CD1c-positive myeloid dendritic cell (primary cell): ENCODE results near the gene SLC2A11.
"Not testable (repeated sequence)": the region's sequence is repeated elsewhere in the genome, so short reads cannot be mapped to it uniquely, and the experiment has no call there.

Source experiments
- DNase-seq: peaks from one replicate; pipeline ENCODE4 v3.0.0-alpha.2; 2016; ENCODE audit errors: extremely low spot score

The SLC2A11 gene

GRCh38 chr22:23891726-23892125 lies 34.1 kb downstream of the SLC2A11 start:
- no peak for DNase-seq

GRCh38 chr22:23892130-23892529 lies 34.5 kb downstream of the SLC2A11 start:
- DNase-seq = no peak

GRCh38 chr22:23892706-23893105 lies 35.0 kb downstream of the SLC2A11 start:
- DNase-seq = no peak

DNA sequence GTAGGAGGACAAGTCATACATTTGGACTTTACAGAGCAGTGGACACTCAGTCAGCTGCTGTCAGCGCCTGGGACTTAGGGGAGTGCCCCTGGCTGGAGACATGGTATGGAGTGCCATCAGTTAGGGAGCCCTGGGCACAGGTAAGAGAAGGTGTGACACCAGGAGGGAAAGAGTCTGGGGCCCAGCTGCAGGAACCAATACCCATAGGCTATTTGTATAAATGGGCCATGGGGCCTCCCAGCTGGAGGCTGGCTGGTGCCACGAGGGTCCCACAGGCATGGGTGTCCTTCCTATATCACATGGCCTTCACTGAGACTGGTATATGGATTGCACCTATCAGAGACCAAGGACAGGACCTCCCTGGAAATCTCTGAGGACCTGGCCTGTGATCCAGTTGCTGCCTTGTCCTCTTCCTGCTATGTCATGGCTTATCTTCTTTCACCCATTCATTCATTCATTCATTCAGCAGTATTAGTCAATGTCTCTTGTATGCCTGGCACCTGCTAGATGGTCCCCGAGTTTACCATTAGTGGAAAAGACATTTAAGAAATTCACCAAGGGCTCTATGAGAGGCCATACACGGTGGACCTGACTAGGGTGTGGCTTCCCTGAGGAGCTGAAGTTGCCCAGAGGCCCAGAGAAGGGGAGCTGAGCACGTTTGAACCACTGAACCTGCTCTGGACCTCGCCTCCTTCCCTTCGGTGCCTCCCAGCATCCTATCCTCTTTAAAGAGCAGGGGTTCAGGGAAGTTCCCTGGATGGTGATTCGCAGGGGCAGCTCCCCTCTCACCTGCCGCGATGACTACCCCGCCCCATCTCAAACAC lies 35.7 kb downstream of the SLC2A11 start:
- DNase-seq = no peak

DNA sequence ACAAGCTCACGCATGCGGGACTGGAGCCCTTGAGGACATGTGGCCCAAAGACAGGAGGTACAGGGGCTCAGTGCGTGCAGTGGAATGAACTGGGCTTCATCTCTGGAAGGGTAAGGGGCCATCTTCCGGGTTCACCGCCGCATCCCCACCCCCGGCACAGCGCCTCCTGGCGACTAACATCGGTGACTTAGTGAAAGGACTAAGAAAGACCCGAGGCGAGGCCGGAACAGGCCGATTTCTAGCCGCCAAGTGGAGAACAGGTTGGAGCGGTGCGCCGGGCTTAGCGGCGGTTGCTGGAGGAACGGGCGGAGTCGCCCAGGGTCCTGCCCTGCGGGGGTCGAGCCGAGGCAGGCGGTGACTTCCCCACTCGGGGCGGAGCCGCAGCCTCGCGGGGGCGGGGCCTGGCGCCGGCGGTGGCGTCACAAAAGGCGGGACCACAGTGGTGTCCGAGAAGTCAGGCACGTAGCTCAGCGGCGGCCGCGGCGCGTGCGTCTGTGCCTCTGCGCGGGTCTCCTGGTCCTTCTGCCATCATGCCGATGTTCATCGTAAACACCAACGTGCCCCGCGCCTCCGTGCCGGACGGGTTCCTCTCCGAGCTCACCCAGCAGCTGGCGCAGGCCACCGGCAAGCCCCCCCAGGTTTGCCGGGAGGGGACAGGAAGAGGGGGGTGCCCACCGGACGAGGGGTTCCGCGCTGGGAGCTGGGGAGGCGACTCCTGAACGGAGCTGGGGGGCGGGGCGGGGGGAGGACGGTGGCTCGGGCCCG lies 36.5 kb downstream of the SLC2A11 start, which contains the start of gene MIF:
Gene MIF, plus strand, starts transcription at position 439 of the 765 bp plus-strand sequence. Its CDS starts 92 bp downstream, at position 531.
- peak; percentile 98 for DNase-seq

DNA sequence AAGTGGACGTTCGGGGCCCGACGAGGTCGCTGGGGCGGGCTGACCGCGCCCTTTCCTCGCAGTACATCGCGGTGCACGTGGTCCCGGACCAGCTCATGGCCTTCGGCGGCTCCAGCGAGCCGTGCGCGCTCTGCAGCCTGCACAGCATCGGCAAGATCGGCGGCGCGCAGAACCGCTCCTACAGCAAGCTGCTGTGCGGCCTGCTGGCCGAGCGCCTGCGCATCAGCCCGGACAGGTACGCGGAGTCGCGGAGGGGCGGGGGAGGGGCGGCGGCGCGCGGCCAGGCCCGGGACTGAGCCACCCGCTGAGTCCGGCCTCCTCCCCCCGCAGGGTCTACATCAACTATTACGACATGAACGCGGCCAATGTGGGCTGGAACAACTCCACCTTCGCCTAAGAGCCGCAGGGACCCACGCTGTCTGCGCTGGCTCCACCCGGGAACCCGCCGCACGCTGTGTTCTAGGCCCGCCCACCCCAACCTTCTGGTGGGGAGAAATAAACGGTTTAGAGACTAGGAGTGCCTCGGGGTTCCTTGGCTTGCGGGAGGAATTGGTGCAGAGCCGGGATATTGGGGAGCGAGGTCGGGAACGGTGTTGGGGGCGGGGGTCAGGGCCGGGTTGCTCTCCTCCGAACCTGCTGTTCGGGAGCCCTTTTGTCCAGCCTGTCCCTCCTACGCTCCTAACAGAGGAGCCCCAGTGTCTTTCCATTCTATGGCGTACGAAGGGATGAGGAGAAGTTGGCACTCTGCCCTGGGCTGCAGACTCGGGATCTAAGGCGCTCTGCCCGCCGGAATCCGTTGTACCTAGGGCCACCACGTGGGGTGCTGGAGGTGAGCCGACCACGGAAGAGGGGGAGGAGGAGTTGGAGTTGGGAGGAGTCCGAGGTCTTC lies 37.3 kb downstream of the SLC2A11 start:
- DNase-seq = peak; percentile 59

GRCh38 chr22:23895599-23896144 lies 38.0 kb downstream of the SLC2A11 start:
- DNase-seq = no peak

- no peak for DNase-seq
Observed at GRCh38 chr22:23896166-23896522, 38.5 kb downstream of the SLC2A11 start.

DNA sequence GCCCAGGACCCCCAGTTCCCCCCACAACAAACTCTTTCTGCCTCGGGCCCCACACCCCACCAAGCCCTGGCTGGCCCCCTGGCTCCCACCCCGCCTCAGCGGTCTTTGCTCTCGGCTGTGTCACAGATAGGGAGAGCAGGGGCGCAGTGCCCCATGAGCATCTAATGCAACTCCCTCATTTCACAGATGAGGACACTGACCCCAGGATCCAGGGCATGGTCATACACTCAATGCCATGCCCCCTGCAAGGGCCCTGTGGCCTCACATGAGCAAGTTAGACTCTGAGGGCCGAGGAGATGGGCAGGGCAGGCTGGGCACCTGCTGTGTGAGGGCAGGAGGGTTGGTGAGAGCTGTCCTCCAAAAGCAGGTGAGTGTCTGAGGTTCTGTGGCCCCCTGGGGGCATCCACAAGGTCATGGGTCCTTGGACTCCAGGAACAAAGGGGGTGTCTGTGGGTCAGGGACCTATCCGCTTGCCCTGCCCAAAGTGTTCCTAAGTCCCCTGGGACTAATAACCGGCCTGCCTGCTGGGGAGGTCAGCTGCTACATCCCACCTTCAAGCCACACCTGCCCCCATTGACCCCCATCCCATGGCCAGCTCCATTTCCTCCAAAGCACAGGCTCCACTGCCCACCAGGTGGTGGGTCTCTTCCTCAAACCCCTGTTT lies 39.0 kb downstream of the SLC2A11 start:
- no peak for DNase-seq

DNA sequence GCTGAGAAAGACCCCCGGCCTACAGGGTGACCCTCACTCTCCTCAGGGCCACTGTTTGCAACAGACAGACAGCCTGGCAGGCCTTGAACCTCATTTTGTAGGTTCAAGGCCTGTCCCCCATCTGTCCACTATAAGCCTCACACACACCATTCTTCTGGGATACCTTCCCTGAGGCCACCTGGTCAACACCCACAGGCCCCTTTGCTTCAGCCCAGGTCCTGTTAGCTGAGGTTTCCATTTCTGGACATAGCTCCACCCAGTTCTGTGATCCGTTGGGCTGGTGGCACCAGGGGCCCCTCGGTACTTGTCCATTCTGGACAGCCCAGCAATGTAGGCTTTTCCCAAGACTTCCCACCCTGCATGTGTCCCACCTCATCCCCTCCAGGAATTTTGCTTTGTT lies 39.6 kb downstream of the SLC2A11 start:
- no peak for DNase-seq

- DNase-seq = no peak
Observed at GRCh38 chr22:23898006-23898974, 40.6 kb downstream of the SLC2A11 start.

GRCh38 chr22:23899042-23899745 lies 41.5 kb downstream of the SLC2A11 start:
- DNase-seq = no peak

GRCh38 chr22:23900227-23900626 lies 42.6 kb downstream of the SLC2A11 start:
- not testable (repeated sequence) for DNase-seq

- DNase-seq = no peak
Observed at GRCh38 chr22:23901600-23901999, 43.9 kb downstream of the SLC2A11 start.

DNA sequence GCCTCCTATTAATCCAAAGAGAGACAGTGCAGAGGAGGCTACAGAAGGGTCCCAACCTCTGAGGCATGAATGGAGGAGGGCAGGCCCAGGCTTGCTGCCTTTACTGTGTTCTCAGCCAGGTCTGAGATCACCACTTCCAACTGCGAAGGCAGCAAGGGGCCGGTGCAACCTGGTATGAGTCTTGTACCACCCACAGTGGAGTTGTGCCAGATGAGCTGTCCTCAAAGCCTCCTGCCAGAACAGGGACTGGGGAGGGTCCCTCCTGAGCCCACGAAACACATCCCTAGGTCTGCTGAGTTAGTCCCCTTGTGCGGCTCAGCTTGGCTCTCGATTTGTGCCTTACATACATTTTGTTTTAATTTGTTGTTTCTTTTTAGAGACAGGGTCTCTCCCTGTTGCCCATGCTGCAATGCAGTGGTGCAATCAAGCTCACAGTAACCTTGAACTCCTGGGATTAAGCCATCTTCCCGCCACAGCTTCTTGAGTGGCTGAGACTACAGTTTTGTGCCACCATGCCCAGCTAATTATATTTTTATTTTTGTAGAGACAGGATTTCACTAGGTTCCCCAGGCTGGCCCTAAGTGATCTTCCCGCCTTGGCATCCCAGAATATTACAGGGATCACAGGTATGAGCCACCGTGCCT lies 45.8 kb downstream of the SLC2A11 start:
- DNase-seq = no peak

DNA sequence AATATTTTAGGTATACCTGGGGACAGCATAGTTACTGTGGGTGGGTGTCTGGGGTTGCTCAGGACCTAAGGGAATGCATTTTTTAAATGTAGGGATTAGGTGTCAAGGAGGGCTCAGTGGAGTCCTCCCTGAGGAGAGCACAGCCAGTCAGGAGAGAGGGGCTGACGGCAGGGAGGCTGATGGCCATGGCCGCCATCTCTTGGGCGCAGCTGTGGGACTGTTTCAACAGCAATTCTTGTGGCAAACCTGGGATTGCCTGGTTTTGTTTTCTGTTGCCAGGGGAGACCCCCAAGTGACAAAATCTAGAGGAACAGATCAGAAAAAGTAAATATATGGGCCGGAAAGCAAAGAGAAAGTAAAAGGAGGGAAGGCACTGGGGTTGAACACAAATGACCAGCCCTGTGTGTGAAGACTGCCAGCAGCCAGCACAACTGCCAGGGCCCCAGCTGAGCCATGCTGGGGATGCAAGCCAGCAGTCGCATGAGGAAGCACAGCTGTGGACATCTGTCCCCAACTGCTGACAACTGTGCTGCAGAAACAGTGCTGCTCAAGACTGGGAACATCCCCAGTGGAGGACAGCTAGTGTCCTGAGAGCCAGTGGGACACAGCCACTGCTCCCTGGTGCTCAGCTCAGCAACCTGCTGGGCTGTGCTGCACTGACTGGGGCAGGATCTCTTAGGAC lies 47.0 kb downstream of the SLC2A11 start:
- DNase-seq = no peak

GRCh38 chr22:23906641-23907040 lies 49.0 kb downstream of the SLC2A11 start:
- no peak for DNase-seq

- not testable (repeated sequence) for DNase-seq
Observed at GRCh38 chr22:23907423-23907822, 49.7 kb downstream of the SLC2A11 start.
